ENCODE results near the gene TMEM229B.

DNA sequence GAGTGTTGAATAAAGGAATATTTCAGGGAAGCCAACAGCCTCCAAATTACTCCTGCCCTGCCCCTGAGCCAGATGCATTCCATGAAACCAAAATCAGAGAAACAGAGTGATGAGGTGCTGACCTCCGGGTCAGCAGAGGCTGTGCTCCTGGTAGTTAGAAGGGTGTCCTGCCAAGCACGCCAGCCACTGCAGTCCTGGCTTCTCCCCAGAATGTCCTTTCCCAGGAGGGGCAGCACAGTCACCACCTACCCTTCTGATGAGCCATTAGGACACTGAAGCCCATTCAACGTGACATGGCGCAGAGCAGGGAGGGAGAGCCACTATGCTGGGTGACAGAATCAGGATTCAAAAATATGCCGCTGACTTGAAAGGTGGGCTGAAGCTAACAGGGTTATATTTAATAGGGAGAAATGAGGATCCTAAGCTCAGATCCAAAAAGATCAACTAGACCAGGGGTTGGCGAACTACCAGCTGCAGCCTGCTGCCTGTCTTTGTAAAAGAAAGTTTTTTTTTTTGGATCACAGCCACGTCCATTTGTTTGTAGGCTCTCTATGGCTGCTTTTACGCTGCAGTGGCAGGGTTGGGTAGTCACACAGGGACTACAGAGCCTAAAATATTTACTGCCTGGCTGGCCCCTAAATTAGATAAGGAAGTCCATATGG lies 42.0 kb downstream of the TMEM229B start:
- TF ChIP-seq, protein P1, sequence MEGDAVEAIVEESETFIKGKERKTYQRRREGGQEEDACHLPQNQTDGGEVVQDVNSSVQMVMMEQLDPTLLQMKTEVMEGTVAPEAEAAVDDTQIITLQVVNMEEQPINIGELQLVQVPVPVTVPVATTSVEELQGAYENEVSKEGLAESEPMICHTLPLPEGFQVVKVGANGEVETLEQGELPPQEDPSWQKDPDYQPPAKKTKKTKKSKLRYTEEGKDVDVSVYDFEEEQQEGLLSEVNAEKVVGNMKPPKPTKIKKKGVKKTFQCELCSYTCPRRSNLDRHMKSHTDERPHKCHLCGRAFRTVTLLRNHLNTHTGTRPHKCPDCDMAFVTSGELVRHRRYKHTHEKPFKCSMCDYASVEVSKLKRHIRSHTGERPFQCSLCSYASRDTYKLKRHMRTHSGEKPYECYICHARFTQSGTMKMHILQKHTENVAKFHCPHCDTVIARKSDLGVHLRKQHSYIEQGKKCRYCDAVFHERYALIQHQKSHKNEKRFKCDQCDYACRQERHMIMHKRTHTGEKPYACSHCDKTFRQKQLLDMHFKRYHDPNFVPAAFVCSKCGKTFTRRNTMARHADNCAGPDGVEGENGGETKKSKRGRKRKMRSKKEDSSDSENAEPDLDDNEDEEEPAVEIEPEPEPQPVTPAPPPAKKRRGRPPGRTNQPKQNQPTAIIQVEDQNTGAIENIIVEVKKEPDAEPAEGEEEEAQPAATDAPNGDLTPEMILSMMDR (IDR thresholded peaks at IDR 0.05; ENCODE audit: poor library complexity, severe bottlenecking): no peak
- TF ChIP-seq EZH2 (IDR thresholded peaks at IDR 0.05; ENCODE audit: borderline replicate concordance, insufficient read depth, low read length, poor library complexity, severe bottlenecking) (no peak), EP300 (conservative IDR thresholded peaks at IDR 0.05; ENCODE audit: poor library complexity, severe bottlenecking) (no peak), MXI1 (conservative IDR thresholded peaks at IDR 0.05; ENCODE audit: poor library complexity, severe bottlenecking) (no peak)

Measured in neural cell (in vitro differentiated cells).